ENCODE measurements around the gene GPR65.

GPR65 gene

GRCh38 chr14:88039197-88039596 lies 34.3 kb downstream of the GPR65 start:
- no peak for TF ChIP-seq POLR2A (IDR thresholded peaks at IDR 0.05; ENCODE audit: low read depth, low read length)
- FAIRE-seq (no peak), DNase-seq (ENCODE audit: insufficient read length, low spot score) (no peak)

DNA sequence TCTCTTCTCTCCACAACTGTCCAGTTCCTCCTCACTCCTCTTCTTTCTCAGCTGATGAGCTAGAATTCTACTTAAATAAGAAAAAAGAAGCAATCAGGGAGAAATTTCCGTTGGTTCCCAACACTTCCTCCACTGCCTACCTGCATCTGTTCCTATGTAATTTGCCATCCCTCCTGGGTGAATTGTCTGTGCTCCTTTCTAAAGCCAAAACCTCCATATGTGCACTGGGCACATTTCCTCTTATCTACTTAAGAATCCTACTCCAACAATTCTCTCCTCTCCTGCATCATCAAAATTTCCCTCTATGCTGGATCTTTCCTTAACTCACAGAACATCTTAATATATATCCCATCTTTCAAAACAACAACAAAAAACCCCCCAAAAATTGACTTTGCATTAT lies 35.2 kb downstream of the GPR65 start:
- DNase-seq (ENCODE audit: insufficient read length, low spot score) = no peak
- TF ChIP-seq POLR2A (IDR thresholded peaks at IDR 0.05; ENCODE audit: low read depth, low read length) = no peak
- FAIRE-seq = no peak

GRCh38 chr14:88043529-88044443 lies 38.9 kb downstream of the GPR65 start:
- DNase-seq (ENCODE audit: insufficient read length, low spot score) (no peak), FAIRE-seq (no peak)
- TF ChIP-seq POLR2A (IDR thresholded peaks at IDR 0.05; ENCODE audit: low read depth, low read length) = no peak

DNA sequence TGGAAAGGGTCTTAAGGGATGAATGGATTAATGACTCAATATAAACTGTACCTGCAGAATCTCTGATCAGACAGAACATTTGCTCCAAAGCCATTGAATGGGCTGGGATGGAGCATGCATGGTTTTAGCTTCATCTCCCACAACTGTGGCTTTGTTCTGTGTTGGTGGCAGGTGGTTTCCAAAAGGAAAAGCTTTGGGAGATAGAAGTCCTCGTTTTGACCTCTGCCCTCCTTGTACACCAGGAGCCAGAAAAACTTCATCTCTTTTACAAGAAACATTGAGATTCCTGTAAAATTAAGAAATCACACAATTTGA lies 39.5 kb downstream of the GPR65 start:
- DNase-seq (ENCODE audit: insufficient read length, low spot score) (no peak), FAIRE-seq (no peak)
- TF ChIP-seq POLR2A (IDR thresholded peaks at IDR 0.05; ENCODE audit: low read depth, low read length) = no peak

DNA sequence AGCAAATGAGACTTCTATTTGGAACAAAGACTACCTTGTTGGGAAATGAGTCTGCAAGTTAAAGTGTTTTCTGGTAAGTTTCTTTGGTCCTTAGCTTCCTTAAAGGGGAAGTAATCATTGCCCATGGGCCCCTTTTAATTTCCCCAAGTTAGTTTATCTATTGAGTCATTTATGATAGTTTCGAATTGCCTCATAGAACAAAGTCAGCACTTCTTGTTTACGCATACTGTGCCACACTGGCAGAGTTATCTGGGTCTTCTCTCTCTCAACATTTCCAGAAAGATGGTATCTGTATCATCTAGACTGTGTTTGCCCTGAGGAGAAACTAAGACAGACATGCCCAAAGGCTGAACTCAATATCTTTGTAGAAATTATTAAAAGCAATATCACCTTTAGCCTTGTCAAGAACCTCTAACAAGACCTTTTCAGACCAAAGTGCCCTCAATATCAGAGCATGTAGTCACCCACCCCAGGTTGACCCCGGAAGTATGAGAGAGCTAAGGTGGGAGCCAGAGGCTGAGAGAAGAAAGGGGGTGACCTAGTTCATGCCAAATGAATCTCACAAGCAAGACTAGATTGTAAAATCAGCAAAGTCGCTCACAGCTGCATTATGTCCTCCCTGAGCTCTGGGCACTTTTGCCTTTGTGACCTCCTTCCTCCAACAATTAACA lies 40.0 kb downstream of the GPR65 start:
- DNase-seq (ENCODE audit: insufficient read length, low spot score) = no peak

DNA sequence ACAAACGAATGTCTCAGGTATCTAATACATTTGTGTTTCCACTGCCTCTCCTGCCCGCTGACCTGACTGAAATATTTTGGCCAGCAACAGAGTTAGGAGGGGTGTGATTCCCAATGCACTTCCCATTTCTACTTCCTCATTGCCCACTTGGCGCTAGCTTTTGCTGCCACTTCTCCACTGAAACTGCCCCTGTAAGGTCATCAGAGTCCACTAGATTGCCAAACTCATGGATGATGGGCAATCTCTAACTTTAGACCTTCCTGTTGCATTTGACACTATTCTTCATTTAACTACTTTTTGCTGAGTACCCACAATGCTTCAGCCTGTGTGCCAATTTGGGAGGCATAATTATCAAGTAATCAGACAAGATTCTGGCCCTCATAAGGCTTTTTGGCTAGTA lies 40.8 kb downstream of the GPR65 start:
- no peak for TF ChIP-seq POLR2A (IDR thresholded peaks at IDR 0.05; ENCODE audit: low read depth, low read length)
- DNase-seq (ENCODE audit: insufficient read length, low spot score) = no peak
- FAIRE-seq = no peak

More for the DNA sequence above, 40.0 kb downstream of the GPR65 start:
- TF ChIP-seq POLR2A (IDR thresholded peaks at IDR 0.05; ENCODE audit: low read depth, low read length) = no peak
- no peak for FAIRE-seq

DNA sequence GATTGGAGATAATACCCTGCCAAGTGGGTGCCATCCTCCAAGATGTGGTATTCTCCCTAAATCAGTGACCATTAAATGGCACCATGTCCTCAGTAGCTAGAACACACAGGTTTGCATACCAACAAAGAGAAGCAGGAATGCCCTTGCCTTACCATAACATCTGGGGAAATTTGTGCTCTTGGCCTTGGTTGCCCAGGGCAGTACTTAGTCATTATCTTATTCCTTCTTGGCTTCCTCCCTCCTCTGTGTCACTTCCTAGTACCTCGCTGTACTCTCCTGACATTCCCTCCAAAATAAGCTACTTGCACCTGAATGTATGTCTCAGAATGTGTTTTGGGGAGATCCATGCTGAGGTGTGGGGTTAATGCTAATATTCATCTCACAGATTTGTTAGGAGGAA lies 43.4 kb downstream of the GPR65 start:
- TF ChIP-seq POLR2A (IDR thresholded peaks at IDR 0.05; ENCODE audit: low read depth, low read length) = no peak
- FAIRE-seq (no peak), DNase-seq (ENCODE audit: insufficient read length, low spot score) (no peak)

GRCh38 chr14:88049266-88049665 lies 44.3 kb downstream of the GPR65 start:
- DNase-seq (ENCODE audit: insufficient read length, low spot score) = no peak
- FAIRE-seq = no peak
- no peak for TF ChIP-seq POLR2A (IDR thresholded peaks at IDR 0.05; ENCODE audit: low read depth, low read length)

- DNase-seq (ENCODE audit: insufficient read length, low spot score) (no peak), FAIRE-seq (no peak)
- no peak for TF ChIP-seq POLR2A (IDR thresholded peaks at IDR 0.05; ENCODE audit: low read depth, low read length)
Observed at GRCh38 chr14:88049936-88050335, 45.0 kb downstream of the GPR65 start.

DNA sequence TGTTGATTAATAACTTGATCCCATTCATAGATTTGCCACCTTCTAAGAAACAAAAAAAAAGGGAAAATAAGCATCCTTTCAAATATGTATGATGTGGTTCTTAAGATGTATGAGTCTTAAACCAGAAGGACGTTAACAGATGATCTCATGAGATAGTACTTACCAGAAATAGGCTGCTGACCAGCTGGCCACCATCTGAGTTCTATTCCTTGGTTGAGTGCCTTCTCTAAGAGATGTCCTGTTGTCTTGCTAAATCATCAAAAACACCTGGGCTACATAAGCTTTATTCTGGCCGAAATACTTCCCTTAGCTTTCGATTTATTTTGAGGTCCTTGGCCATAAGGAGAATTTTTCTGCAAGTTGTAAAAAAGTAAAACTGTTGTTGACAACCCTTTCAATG lies 55.6 kb downstream of the GPR65 start:
- no peak for DNase-seq (ENCODE audit: insufficient read length, low spot score)
- FAIRE-seq = no peak
- no peak for TF ChIP-seq POLR2A (IDR thresholded peaks at IDR 0.05; ENCODE audit: low read depth, low read length)

DNA sequence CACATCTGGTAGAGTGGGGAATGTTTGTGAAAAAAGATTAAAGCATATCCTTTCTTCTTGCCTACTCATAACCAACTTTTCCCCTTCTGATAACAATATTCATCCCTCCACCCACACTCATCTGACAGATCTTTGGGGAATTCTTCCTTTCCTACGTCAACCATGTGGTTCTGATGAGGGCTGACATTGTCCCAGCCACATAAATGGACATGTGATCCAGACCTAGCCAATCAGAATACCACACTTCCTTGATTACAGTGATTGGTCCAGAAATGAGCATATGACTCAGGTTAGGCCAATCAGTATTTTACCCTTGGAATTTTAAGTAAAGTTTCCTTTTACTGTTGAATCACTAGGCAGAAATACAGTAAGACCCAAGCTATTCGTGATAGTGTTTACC lies 58.9 kb downstream of the GPR65 start:
- TF ChIP-seq POLR2A (IDR thresholded peaks at IDR 0.05; ENCODE audit: low read depth, low read length) = no peak
- FAIRE-seq = no peak
- no peak for DNase-seq (ENCODE audit: insufficient read length, low spot score)

All from H54 (cell line).